Measurements from ENCODE around the gene TTC28. TPM values are rescaled to one million over a fixed set of nuclear protein-coding genes. Genes with fewer than 3 reads are reported as not detected.
"Not testable (repeated sequence)": the region's sequence is repeated elsewhere in the genome, so short reads cannot be mapped to it uniquely, and the experiment has no call there.

The TTC28 gene
- total RNA-seq, 4 donors from 2014 or later: 35.6 to 42.6 (median 36.9) TPM

GRCh38 chr22:28521451-28521850, 158.2 kb downstream of the TTC28 start:
- DNase-seq (ENCODE audit: extremely low spot score): no peak
- H3K36me3 ChIP-seq: no peaks in the 10 kb centered on the region
- no peak overlapping the region for H3K4me3 ChIP-seq
- H3K27ac ChIP-seq (replicated peaks in 1 of 4): no peak overlapping the region
- peaks cover 0 to 5% (median 4%) of the 10 kb centered on the region in 4 donors for H3K4me1 ChIP-seq
- no peaks in the 10 kb centered on the region for H3K27me3 ChIP-seq
- intact Hi-C loops (cut with DNase I): no loop called here
- H3K9me3 ChIP-seq: no peaks in the 10 kb centered on the region
- WGBS: 74% methylated on average over 3 of the region's 3 CpGs
- no peak for TF ChIP-seq POLR2AphosphoS5 (IDR thresholded peaks at IDR 0.05)
- TF ChIP-seq EP300 (IDR thresholded peaks at IDR 0.05): no peak
- no peak for TF ChIP-seq POLR2A (IDR thresholded peaks at IDR 0.05; ENCODE audit: low read depth)

- H3K9me3 ChIP-seq: no peaks in the 10 kb centered on the region
- intact Hi-C loops (cut with DNase I): no loop called here
- peaks cover 0 to 9% (median 4%) of the 10 kb centered on the region in 4 donors for H3K4me1 ChIP-seq
- no peaks in the 10 kb centered on the region for H3K27me3 ChIP-seq
- no peak overlapping the region for H3K4me3 ChIP-seq
- TF ChIP-seq, protein P1, sequence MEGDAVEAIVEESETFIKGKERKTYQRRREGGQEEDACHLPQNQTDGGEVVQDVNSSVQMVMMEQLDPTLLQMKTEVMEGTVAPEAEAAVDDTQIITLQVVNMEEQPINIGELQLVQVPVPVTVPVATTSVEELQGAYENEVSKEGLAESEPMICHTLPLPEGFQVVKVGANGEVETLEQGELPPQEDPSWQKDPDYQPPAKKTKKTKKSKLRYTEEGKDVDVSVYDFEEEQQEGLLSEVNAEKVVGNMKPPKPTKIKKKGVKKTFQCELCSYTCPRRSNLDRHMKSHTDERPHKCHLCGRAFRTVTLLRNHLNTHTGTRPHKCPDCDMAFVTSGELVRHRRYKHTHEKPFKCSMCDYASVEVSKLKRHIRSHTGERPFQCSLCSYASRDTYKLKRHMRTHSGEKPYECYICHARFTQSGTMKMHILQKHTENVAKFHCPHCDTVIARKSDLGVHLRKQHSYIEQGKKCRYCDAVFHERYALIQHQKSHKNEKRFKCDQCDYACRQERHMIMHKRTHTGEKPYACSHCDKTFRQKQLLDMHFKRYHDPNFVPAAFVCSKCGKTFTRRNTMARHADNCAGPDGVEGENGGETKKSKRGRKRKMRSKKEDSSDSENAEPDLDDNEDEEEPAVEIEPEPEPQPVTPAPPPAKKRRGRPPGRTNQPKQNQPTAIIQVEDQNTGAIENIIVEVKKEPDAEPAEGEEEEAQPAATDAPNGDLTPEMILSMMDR (IDR thresholded peaks at IDR 0.05): no peak
- no peaks in the 10 kb centered on the region for H3K36me3 ChIP-seq
- no peak overlapping the region for H3K27ac ChIP-seq (replicated peaks in 1 of 4)
- WGBS: 51% methylated on average over 3 of the region's 3 CpGs
- DNase-seq (ENCODE audit: extremely low spot score): no peak
Measured at GRCh38 chr22:28514321-28514821, 165.3 kb downstream of the TTC28 start.

DNA sequence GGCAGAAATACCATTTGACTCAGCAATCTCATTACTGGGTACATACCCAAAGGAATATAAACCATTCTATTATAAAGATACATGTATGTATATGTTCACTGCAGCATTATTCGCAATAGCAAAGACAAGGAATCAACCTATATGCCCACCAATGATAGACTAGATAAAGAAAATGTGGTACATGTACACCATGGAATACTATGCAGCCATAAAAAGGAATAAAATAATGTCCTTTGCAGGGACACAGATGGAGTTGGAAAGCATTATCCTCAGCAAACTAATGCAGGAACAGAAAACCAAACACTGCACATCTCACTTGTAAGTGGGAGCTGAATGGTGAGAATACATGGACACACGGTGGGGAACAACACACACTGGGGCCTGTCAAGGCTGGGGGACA, 167.3 kb downstream of the TTC28 start:
- intact Hi-C loops (cut with DNase I); H3K9me3 ChIP-seq; H3K27me3 ChIP-seq; H3K4me1 ChIP-seq; H3K27ac ChIP-seq (replicated peaks in 1 of 4); H3K36me3 ChIP-seq; H3K4me3 ChIP-seq; DNase-seq (ENCODE audit: extremely low spot score): not testable (repeated sequence)
- 100% methylated on average over 2 of the region's 2 CpGs for WGBS

- no peak for DNase-seq (ENCODE audit: extremely low spot score)
- no peaks in the 10 kb centered on the region for H3K9me3 ChIP-seq
- H3K4me3 ChIP-seq: no peak overlapping the region
- H3K27ac ChIP-seq (replicated peaks in 1 of 4): no peak overlapping the region
- TF ChIP-seq EP300 (IDR thresholded peaks at IDR 0.05): no peak
- TF ChIP-seq POLR2AphosphoS5 (IDR thresholded peaks at IDR 0.05): no peak
- TF ChIP-seq, protein P1 (IDR thresholded peaks at IDR 0.05): no peak
- no peak for TF ChIP-seq POLR2A (IDR thresholded peaks at IDR 0.05; ENCODE audit: low read depth)
- no peaks in the 10 kb centered on the region for H3K27me3 ChIP-seq
- intact Hi-C loops (cut with DNase I): no loop called here
- H3K36me3 ChIP-seq: no peaks in the 10 kb centered on the region
- H3K4me1 ChIP-seq: no peaks in the 10 kb centered on the region
Measured at GRCh38 chr22:28507896-28508295, 171.7 kb downstream of the TTC28 start.

GRCh38 chr22:28506150-28506535, 173.5 kb downstream of the TTC28 start:
- no peak for TF ChIP-seq POLR2AphosphoS5 (IDR thresholded peaks at IDR 0.05)
- TF ChIP-seq, protein P1 (IDR thresholded peaks at IDR 0.05): no peak
- TF ChIP-seq POLR2A (IDR thresholded peaks at IDR 0.05; ENCODE audit: low read depth): no peak
- TF ChIP-seq EP300 (IDR thresholded peaks at IDR 0.05): no peak
- Histone ChIP-seq H3K9me3 (no peaks in the 10 kb centered on the region), H3K36me3 (no peaks in the 10 kb centered on the region), H3K27ac (replicated peaks in 1 of 4) (no peak overlapping the region), H3K4me3 (no peak overlapping the region), H3K27me3 (no peaks in the 10 kb centered on the region), H3K4me1 (no peaks in the 10 kb centered on the region)
- intact Hi-C loops (cut with DNase I): no loop called here
- WGBS: 86% methylated on average over 5 of the region's 9 CpGs
- no peak for DNase-seq (ENCODE audit: extremely low spot score)

GRCh38 chr22:28505416-28506149, 174.1 kb downstream of the TTC28 start:
- 89% methylated on average over 8 of the region's 15 CpGs for WGBS
- H3K27me3 ChIP-seq: no peaks in the 10 kb centered on the region
- no peaks in the 10 kb centered on the region for H3K9me3 ChIP-seq
- no peak overlapping the region for H3K27ac ChIP-seq (replicated peaks in 1 of 4)
- TF ChIP-seq POLR2AphosphoS5 (IDR thresholded peaks at IDR 0.05) (no peak), POLR2A (IDR thresholded peaks at IDR 0.05; ENCODE audit: low read depth) (no peak), EP300 (IDR thresholded peaks at IDR 0.05) (no peak)
- TF ChIP-seq, protein P1 (IDR thresholded peaks at IDR 0.05): no peak
- intact Hi-C loops (cut with DNase I): no loop called here
- no peak for DNase-seq (ENCODE audit: extremely low spot score)
- H3K36me3 ChIP-seq: no peaks in the 10 kb centered on the region
- H3K4me1 ChIP-seq: no peaks in the 10 kb centered on the region
- H3K4me3 ChIP-seq: no peak overlapping the region

All from esophagus muscularis mucosa (tissue), 4 donors.